H9 (cell line): ENCODE measurements around the gene RUSC2. TPM values are rescaled to one million over a fixed set of nuclear protein-coding genes. Genes with fewer than 3 reads are reported as not detected.

Source experiments
- DNase-seq: peaks from one replicate; pipeline ENCODE4 v3.0.0-alpha.2; 2017
- H2AFZ ChIP-seq: one replicate; pipeline ENCODE4 v1.6.1; 2013; ENCODE audit warnings: mild to moderate bottlenecking, low read length, control low read depth, moderate library complexity
- H2AK5ac ChIP-seq: 2 replicates; pipeline ENCODE4 v1.6.1; 2013; ENCODE audit warnings: low read length, control low read depth, mixed read lengths; ENCODE audit not compliant: insufficient read length
- H2BK120ac ChIP-seq: one replicate; pipeline ENCODE4 v1.6.1; 2013; ENCODE audit warnings: low read depth, mild to moderate bottlenecking, low read length, control low read depth, inconsistent platforms; ENCODE audit not compliant: poor library complexity, severe bottlenecking
- H2BK12ac ChIP-seq: 2 replicates; pipeline ENCODE4 v1.6.1; 2013; ENCODE audit warnings: low read length, control low read depth, mixed read lengths, low read depth; ENCODE audit not compliant: insufficient read length
- H2BK15ac ChIP-seq: 2 replicates; pipeline ENCODE4 v1.6.1; 2013; ENCODE audit warnings: low read depth, low read length, control low read depth
- H2BK20ac ChIP-seq: one replicate; pipeline ENCODE4 v1.6.1; 2013; ENCODE audit warnings: low read depth, mild to moderate bottlenecking, low read length, control low read depth, inconsistent platforms; ENCODE audit not compliant: poor library complexity, severe bottlenecking
- H2BK5ac ChIP-seq: 2 replicates; pipeline ENCODE4 v1.6.1; 2013; ENCODE audit warnings: low read length, control low read depth, mixed read lengths; ENCODE audit not compliant: insufficient read length
- H3K14ac ChIP-seq: 2 replicates; pipeline ENCODE4 v1.6.1; 2013; ENCODE audit warnings: low read length, control low read depth; ENCODE audit not compliant: insufficient read depth
- H3K18ac ChIP-seq: 2 replicates; pipeline ENCODE4 v1.6.1; 2013; ENCODE audit warnings: low read depth, mild to moderate bottlenecking, mixed read lengths, low read length, control low read depth; ENCODE audit not compliant: insufficient read length
- H3K23ac ChIP-seq: 2 replicates; pipeline ENCODE4 v1.6.1; 2013; ENCODE audit warnings: low read length, control low read depth, mixed read lengths, low read depth; ENCODE audit not compliant: insufficient read length
- H3K23me2 ChIP-seq: 2 replicates; pipeline ENCODE4 v1.6.1; 2013; ENCODE audit warnings: low read depth, mild to moderate bottlenecking, mixed read lengths, low read length, control low read depth; ENCODE audit not compliant: insufficient read length, poor library complexity, severe bottlenecking
- H3K27ac ChIP-seq: 2 replicates; pipeline ENCODE4 v1.5.1; 2013; ENCODE audit warnings: low read length, control low read depth, mixed read lengths, low read depth; ENCODE audit not compliant: insufficient read length
- H3K27me3 ChIP-seq: 2 replicates; pipeline ENCODE4 v1.6.1; 2013; ENCODE audit warnings: low read length, control low read depth, inconsistent platforms; ENCODE audit not compliant: insufficient read depth
- H3K4ac ChIP-seq: 2 replicates; pipeline ENCODE4 v1.6.1; 2013; ENCODE audit warnings: low read depth, mild to moderate bottlenecking, control low read depth, inconsistent platforms, low read length, moderate library complexity
- H3K4me1 ChIP-seq: 2 replicates; pipeline ENCODE4 v1.6.1; 2013; ENCODE audit warnings: low read length, control low read depth, inconsistent platforms; ENCODE audit not compliant: insufficient read depth
- H3K4me2 ChIP-seq: 2 replicates; pipeline ENCODE4 v1.6.1; 2013; ENCODE audit warnings: low read length, control low read depth, mixed read lengths; ENCODE audit not compliant: insufficient read length, insufficient read depth
- H3K56ac ChIP-seq: 2 replicates; pipeline ENCODE4 v1.6.1; 2013; ENCODE audit warnings: low read depth, mild to moderate bottlenecking, mixed read lengths, low read length, control low read depth; ENCODE audit not compliant: insufficient read length
- H3K79me1 ChIP-seq: 2 replicates; pipeline ENCODE4 v1.6.1; 2013; ENCODE audit warnings: low read depth, mild to moderate bottlenecking, moderate library complexity, low read length, control low read depth, inconsistent platforms; ENCODE audit not compliant: insufficient read depth, poor library complexity, severe bottlenecking
- H3K79me2 ChIP-seq: 2 replicates; pipeline ENCODE4 v1.6.1; 2013; ENCODE audit warnings: low read length, control low read depth, inconsistent platforms; ENCODE audit not compliant: insufficient read depth
- H3K9ac ChIP-seq: 2 replicates; pipeline ENCODE4 v1.6.1; 2013; ENCODE audit warnings: low read length, control low read depth, mixed read lengths; ENCODE audit not compliant: insufficient read length; ENCODE audit errors: extremely low read depth
- H3K9me3 ChIP-seq: one replicate; pipeline ENCODE4 v1.6.1; 2013; ENCODE audit warnings: low read depth, low read length, inconsistent platforms; ENCODE audit not compliant: control insufficient read depth
- H3T11ph ChIP-seq: one replicate; pipeline ENCODE4 v1.6.1; 2013; ENCODE audit warnings: mild to moderate bottlenecking, low read length, control low read depth, inconsistent platforms
- H4K20me1 ChIP-seq: one replicate; pipeline ENCODE4 v1.6.1; 2013; ENCODE audit not compliant: control insufficient read depth, insufficient read length, insufficient read depth
- H4K5ac ChIP-seq: 2 replicates; pipeline ENCODE4 v1.6.1; 2013; ENCODE audit warnings: low read depth, mild to moderate bottlenecking, mixed read lengths, low read length, control low read depth; ENCODE audit not compliant: insufficient read length
- H4K8ac ChIP-seq: replicated peaks from 2 replicates; pipeline ENCODE4 v1.6.1; 2013; ENCODE audit warnings: low read length, control low read depth, mixed read lengths, low read depth; ENCODE audit not compliant: insufficient read length
- H4K91ac ChIP-seq: 2 replicates; pipeline ENCODE4 v1.6.1; 2013; ENCODE audit warnings: low read depth, mild to moderate bottlenecking, moderate library complexity, mixed read lengths, low read length, control low read depth; ENCODE audit not compliant: insufficient read length
- H3K27ac Mint-ChIP-seq, 3 experiments: 2 replicates in 2 of 3; 3 replicates in 1 of 3; pipeline ENCODE4 v1.8.0; 2020 to 2021; ENCODE audit warnings: mixed read lengths in 3 of 3, mild to moderate bottlenecking in 1 of 3, moderate library complexity in 1 of 3
- H3K27me3 Mint-ChIP-seq: 2 replicates; pipeline ENCODE4 v1.8.0; 2021; ENCODE audit warnings: low read depth, mild to moderate bottlenecking, moderate library complexity, mixed read lengths
- H3K36me3 Mint-ChIP-seq, 3 experiments: 2 replicates in 2 of 3; 3 replicates in 1 of 3; pipeline ENCODE4 v1.8.0; 2020 to 2021; ENCODE audit warnings: low read depth in 3 of 3, mixed read lengths in 3 of 3; ENCODE audit not compliant: insufficient read depth in 1 of 3
- H3K4me1 Mint-ChIP-seq, 2 experiments: 2 replicates each; pipeline ENCODE4 v1.8.0; 2020; ENCODE audit warnings: mixed read lengths in 2 of 2
- H3K4me3 Mint-ChIP-seq, 2 experiments: 2 replicates in 1 of 2; 3 replicates in 1 of 2; pipeline ENCODE4 v1.8.0; 2020 to 2021; ENCODE audit warnings: mild to moderate bottlenecking in 2 of 2, mixed read lengths in 2 of 2, moderate library complexity in 1 of 2
- H3K9me3 Mint-ChIP-seq, 2 experiments: 2 replicates in 1 of 2; 3 replicates in 1 of 2; pipeline ENCODE4 v1.8.0; 2020; ENCODE audit warnings: mild to moderate bottlenecking in 2 of 2, mixed read lengths in 2 of 2, moderate library complexity in 1 of 2
- WGBS: extraction: QIAGEN DNeasy Blood & Tissue Kit; methylation state at CpG from one replicate; pipeline ENCODE4 v1.1.7; 2013; ENCODE audit warnings: missing lambda C conversion rate, low lambda C conversion rate, mixed read lengths; ENCODE audit not compliant: insufficient read length; ENCODE audit errors: extremely low coverage; 5-methylcytosine and 5-hydroxymethylcytosine counted together
- total RNA-seq: library from RNA; stranded (reverse); gene quantifications from 2 replicates; pipeline ENCODE4 v1.2.1, GENCODE V29; 2021
- TF ChIP-seq, protein P1 (sequence below): fragments of 200-600 bp; sonication (generic); conservative IDR thresholded peaks from 3 replicates; pipeline ENCODE4 v1.8.0; 2021; ENCODE audit warnings: antibody characterized with exemption, mild to moderate bottlenecking

The RUSC2 gene
- total RNA-seq, 1 experiment from 2014 or later, result 6.3 TPM

DNA sequence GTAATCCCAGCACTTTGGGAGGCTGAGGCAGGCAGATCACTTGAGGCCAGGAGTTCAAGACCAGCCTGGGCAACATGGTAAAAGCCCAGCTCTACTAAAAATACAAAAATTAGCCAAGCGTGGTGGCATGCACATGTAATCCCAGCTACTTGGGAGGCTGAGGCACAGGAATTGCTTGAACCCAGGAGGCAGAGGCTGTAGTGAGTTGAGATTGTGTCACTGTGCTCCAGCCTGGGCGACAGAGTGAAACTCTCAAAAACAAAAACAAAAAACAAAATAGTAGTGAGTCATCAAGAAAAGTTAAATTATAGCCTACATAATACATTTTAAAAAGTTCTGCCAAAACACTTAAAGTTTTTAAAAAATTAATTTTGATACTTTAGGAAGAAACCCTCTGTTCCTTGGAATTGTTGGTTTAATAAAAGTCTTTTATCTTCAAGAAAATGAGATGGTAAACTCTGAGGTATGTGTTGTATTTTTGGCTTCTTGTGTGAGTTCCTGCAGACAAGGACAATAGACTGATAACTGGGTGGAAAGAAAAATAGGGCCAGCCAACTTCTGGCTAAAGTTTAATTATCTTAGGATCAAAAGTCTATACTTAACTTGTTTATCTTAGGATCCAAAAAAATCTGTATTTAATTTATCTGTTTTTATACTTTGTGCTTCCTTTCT lies 9.3 kb downstream of the RUSC2 start:
- no peaks in the 10 kb centered on the region for H4K20me1 ChIP-seq
- Mint-ChIP-seq H3K9me3 (peaks cover 13 to 15% of the 10 kb centered on the region in 2 experiments), H3K36me3 (peaks cover 3 to 9% (median 4%) of the 10 kb centered on the region in 3 experiments; a peak in 6 of 7 replicates), H3K4me1 (no peaks in the 10 kb centered on the region), H3K27me3 (no peaks in the 10 kb centered on the region), H3K27ac (no peak overlapping the region), H3K4me3 (no peak overlapping the region)
- H3K27ac ChIP-seq, result no peak overlapping the region
- no peak overlapping the region for H4K5ac ChIP-seq
- H2BK120ac ChIP-seq, result no peak overlapping the region
- no peaks in the 10 kb centered on the region for H3K9me3 ChIP-seq
- no peaks in the 10 kb centered on the region for H3K79me2 ChIP-seq
- no peak overlapping the region for H3K56ac ChIP-seq
- no peak overlapping the region for H3K4me2 ChIP-seq
- H2BK12ac ChIP-seq, result no peak overlapping the region
- no peak overlapping the region for H3K9ac ChIP-seq
- no peak overlapping the region for H2AFZ ChIP-seq
- H3K23me2 ChIP-seq, result no peaks in the 10 kb centered on the region
- H4K8ac ChIP-seq, result no peak overlapping the region
- TF ChIP-seq, protein P1, sequence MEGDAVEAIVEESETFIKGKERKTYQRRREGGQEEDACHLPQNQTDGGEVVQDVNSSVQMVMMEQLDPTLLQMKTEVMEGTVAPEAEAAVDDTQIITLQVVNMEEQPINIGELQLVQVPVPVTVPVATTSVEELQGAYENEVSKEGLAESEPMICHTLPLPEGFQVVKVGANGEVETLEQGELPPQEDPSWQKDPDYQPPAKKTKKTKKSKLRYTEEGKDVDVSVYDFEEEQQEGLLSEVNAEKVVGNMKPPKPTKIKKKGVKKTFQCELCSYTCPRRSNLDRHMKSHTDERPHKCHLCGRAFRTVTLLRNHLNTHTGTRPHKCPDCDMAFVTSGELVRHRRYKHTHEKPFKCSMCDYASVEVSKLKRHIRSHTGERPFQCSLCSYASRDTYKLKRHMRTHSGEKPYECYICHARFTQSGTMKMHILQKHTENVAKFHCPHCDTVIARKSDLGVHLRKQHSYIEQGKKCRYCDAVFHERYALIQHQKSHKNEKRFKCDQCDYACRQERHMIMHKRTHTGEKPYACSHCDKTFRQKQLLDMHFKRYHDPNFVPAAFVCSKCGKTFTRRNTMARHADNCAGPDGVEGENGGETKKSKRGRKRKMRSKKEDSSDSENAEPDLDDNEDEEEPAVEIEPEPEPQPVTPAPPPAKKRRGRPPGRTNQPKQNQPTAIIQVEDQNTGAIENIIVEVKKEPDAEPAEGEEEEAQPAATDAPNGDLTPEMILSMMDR, result no peak
- H2AK5ac ChIP-seq, result no peak overlapping the region
- no peak overlapping the region for H3K23ac ChIP-seq
- H2BK5ac ChIP-seq, result no peak overlapping the region
- DNase-seq, result no peak
- H3K18ac ChIP-seq, result no peak overlapping the region
- WGBS, result no CpG with 5 or more reads among the region's 2 CpGs
- H3K79me1 ChIP-seq, result no peaks in the 10 kb centered on the region
- H2BK20ac ChIP-seq, result no peak overlapping the region
- H3K14ac ChIP-seq, result no peak overlapping the region
- no peaks in the 10 kb centered on the region for H3K4me1 ChIP-seq
- H3K4ac ChIP-seq, result no peak overlapping the region
- no peaks in the 10 kb centered on the region for H3K27me3 ChIP-seq
- no peak overlapping the region for H4K91ac ChIP-seq
- H3T11ph ChIP-seq, result no peak overlapping the region
- no peak overlapping the region for H2BK15ac ChIP-seq
